MM.1S (cell line): ENCODE data around the gene GABRG3.

Experiments used
- CTCF ChIP-seq: fragments of 300-600 bp; sonication (generic); IDR thresholded peaks from 2 replicates; pipeline ENCODE4 v1.5.1; 2016; ENCODE audit warnings: antibody characterized with exemption, low read length, mixed read lengths
- EZH2 ChIP-seq: fragments of 300-600 bp; sonication (generic); optimal IDR thresholded peaks from 2 replicates; pipeline ENCODE3; 2017; ENCODE audit warnings: low read depth, mild to moderate bottlenecking, antibody characterized with exemption, low read length, mixed read lengths
- EZH2phosphoT487 ChIP-seq: fragments of 300-600 bp; sonication (generic); IDR thresholded peaks from 2 replicates; pipeline ENCODE4 v1.6.1; 2018; ENCODE audit warnings: antibody characterized with exemption, low read length

- TF ChIP-seq EZH2 (no peak), CTCF (no peak), EZH2phosphoT487 (no peak)
Observed at GRCh38 chr15:27457766-27458165, 486.8 kb downstream of the GABRG3 start.
